Measurements from ENCODE around the gene WASF2. TPM values are rescaled to one million over a fixed set of nuclear protein-coding genes. Genes with fewer than 3 reads are reported as not detected.

WASF2 gene
- total and polyA plus RNA-seq, 2 of the 13 experiments (the other 11 are each of a cell fraction or from before 2014, with no cell fraction given): 10.4 to 27.7 TPM

DNA sequence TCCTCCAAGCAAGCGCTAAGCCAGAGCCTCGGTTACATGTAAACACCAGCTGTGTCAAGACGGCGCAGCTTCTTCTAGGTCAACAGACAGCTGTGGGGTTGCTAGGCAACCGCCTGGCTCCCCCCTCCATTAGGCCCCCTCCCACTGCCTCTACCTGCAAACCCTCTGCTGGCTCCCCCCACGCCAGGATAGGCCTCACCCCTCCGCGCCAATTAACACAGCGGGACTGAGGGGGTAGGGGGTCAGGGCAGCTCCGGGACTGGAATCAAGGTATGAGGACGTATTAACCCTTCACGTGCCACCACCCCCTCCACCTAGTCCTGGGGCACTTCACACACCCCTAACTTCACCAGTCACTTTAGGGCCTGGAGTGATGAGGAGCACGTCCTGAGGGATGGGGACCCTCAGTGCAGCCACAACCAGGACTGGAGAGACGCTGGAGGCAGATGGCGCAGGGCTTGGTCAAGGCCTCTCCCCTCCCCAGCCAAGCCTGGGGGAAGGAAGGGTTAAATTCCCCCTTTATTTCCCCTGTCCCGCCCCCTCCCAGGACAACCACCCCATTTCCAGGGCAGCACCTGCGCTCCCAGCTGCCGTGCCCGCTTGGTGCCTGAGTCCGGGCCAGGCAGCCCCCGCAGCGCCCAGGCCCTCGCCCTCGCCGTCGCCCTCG, 37.4 kb upstream of the WASF2 start (continued):
- TF ChIP-seq, protein P1, sequence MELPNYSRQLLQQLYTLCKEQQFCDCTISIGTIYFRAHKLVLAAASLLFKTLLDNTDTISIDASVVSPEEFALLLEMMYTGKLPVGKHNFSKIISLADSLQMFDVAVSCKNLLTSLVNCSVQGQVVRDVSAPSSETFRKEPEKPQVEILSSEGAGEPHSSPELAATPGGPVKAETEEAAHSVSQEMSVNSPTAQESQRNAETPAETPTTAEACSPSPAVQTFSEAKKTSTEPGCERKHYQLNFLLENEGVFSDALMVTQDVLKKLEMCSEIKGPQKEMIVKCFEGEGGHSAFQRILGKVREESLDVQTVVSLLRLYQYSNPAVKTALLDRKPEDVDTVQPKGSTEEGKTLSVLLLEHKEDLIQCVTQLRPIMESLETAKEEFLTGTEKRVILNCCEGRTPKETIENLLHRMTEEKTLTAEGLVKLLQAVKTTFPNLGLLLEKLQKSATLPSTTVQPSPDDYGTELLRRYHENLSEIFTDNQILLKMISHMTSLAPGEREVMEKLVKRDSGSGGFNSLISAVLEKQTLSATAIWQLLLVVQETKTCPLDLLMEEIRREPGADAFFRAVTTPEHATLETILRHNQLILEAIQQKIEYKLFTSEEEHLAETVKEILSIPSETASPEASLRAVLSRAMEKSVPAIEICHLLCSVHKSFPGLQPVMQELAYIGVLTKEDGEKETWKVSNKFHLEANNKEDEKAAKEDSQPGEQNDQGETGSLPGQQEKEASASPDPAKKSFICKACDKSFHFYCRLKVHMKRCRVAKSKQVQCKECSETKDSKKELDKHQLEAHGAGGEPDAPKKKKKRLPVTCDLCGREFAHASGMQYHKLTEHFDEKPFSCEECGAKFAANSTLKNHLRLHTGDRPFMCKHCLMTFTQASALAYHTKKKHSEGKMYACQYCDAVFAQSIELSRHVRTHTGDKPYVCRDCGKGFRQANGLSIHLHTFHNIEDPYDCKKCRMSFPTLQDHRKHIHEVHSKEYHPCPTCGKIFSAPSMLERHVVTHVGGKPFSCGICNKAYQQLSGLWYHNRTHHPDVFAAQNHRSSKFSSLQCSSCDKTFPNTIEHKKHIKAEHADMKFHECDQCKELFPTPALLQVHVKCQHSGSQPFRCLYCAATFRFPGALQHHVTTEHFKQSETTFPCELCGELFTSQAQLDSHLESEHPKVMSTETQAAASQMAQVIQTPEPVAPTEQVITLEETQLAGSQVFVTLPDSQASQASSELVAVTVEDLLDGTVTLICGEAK (IDR thresholded peaks at IDR 0.05): no peak
- TF ChIP-seq, protein P1 (CRISPR knock-in tag; IDR thresholded peaks at IDR 0.05): 0 out of 2 replicates have a peak, but pooled peaks have one; percentile 13
- TF ChIP-seq, protein P2, sequence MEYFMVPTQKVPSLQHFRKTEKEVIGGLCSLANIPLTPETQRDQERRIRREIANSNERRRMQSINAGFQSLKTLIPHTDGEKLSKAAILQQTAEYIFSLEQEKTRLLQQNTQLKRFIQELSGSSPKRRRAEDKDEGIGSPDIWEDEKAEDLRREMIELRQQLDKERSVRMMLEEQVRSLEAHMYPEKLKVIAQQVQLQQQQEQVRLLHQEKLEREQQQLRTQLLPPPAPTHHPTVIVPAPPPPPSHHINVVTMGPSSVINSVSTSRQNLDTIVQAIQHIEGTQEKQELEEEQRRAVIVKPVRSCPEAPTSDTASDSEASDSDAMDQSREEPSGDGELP (IDR thresholded peaks at IDR 0.05; ENCODE audit: borderline replicate concordance, low read depth): peak; percentile 97
- TF ChIP-seq IRF9 (CRISPR knock-in tag; IDR thresholded peaks at IDR 0.05; ENCODE audit: borderline replicate concordance): no peak
- no peak for TF ChIP-seq FOXC1 (CRISPR knock-in tag; IDR thresholded peaks at IDR 0.05; ENCODE audit: borderline replicate concordance)
- TF ChIP-seq ZNF891 (CRISPR knock-in tag; IDR thresholded peaks at IDR 0.05): no peak
- TF ChIP-seq, protein P3, sequence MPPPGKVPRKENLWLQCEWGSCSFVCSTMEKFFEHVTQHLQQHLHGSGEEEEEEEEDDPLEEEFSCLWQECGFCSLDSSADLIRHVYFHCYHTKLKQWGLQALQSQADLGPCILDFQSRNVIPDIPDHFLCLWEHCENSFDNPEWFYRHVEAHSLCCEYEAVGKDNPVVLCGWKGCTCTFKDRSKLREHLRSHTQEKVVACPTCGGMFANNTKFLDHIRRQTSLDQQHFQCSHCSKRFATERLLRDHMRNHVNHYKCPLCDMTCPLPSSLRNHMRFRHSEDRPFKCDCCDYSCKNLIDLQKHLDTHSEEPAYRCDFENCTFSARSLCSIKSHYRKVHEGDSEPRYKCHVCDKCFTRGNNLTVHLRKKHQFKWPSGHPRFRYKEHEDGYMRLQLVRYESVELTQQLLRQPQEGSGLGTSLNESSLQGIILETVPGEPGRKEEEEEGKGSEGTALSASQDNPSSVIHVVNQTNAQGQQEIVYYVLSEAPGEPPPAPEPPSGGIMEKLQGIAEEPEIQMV (CRISPR knock-in tag; IDR thresholded peaks at IDR 0.05; ENCODE audit: low read depth): no peak
- TF ChIP-seq, protein P4, sequence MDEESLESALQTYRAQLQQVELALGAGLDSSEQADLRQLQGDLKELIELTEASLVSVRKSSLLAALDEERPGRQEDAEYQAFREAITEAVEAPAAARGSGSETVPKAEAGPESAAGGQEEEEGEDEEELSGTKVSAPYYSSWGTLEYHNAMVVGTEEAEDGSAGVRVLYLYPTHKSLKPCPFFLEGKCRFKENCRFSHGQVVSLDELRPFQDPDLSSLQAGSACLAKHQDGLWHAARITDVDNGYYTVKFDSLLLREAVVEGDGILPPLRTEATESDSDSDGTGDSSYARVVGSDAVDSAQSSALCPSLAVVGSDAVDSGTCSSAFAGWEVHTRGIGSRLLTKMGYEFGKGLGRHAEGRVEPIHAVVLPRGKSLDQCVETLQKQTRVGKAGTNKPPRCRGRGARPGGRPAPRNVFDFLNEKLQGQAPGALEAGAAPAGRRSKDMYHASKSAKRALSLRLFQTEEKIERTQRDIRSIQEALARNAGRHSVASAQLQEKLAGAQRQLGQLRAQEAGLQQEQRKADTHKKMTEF (CRISPR knock-in tag; IDR thresholded peaks at IDR 0.05): no peak
- TF ChIP-seq, protein P5, sequence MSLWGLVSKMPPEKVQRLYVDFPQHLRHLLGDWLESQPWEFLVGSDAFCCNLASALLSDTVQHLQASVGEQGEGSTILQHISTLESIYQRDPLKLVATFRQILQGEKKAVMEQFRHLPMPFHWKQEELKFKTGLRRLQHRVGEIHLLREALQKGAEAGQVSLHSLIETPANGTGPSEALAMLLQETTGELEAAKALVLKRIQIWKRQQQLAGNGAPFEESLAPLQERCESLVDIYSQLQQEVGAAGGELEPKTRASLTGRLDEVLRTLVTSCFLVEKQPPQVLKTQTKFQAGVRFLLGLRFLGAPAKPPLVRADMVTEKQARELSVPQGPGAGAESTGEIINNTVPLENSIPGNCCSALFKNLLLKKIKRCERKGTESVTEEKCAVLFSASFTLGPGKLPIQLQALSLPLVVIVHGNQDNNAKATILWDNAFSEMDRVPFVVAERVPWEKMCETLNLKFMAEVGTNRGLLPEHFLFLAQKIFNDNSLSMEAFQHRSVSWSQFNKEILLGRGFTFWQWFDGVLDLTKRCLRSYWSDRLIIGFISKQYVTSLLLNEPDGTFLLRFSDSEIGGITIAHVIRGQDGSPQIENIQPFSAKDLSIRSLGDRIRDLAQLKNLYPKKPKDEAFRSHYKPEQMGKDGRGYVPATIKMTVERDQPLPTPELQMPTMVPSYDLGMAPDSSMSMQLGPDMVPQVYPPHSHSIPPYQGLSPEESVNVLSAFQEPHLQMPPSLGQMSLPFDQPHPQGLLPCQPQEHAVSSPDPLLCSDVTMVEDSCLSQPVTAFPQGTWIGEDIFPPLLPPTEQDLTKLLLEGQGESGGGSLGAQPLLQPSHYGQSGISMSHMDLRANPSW (CRISPR knock-in tag; IDR thresholded peaks at IDR 0.05; ENCODE audit: borderline replicate concordance): no peak
- no peak for TF ChIP-seq ZNF83 (CRISPR knock-in tag; IDR thresholded peaks at IDR 0.05; ENCODE audit: borderline replicate concordance)
- TF ChIP-seq SP140L (CRISPR knock-in tag; IDR thresholded peaks at IDR 0.05; ENCODE audit: borderline replicate concordance): no peak
